ENCODE measurements around the gene LARP4B.

The LARP4B gene

GRCh38 chr10:807163-807957, 124.1 kb downstream of the LARP4B start:
- H3K4me1 ChIP-seq (ENCODE audit: control insufficient read depth, insufficient read depth, low read length): no peaks in the 10 kb centered on the region
- no peak overlapping the region for H3K4me3 ChIP-seq (ENCODE audit: low read length)
- H3K9me3 ChIP-seq (ENCODE audit: control insufficient read depth, low read length): no peaks in the 10 kb centered on the region
- H3K27me3 ChIP-seq (ENCODE audit: control insufficient read depth, insufficient read depth, low read length): no peaks in the 10 kb centered on the region
- H3K36me3 ChIP-seq (ENCODE audit: control insufficient read depth, insufficient read depth, low read length): no peaks in the 10 kb centered on the region
- H3K9ac ChIP-seq (ENCODE audit: low read length): no peak overlapping the region

GRCh38 chr10:806451-807162, 124.9 kb downstream of the LARP4B start:
- H3K4me1 ChIP-seq (ENCODE audit: control insufficient read depth, insufficient read depth, low read length): no peaks in the 10 kb centered on the region
- H3K9ac ChIP-seq (ENCODE audit: low read length): no peak overlapping the region
- H3K27me3 ChIP-seq (ENCODE audit: control insufficient read depth, insufficient read depth, low read length): no peaks in the 10 kb centered on the region
- no peaks in the 10 kb centered on the region for H3K9me3 ChIP-seq (ENCODE audit: control insufficient read depth, low read length)
- H3K36me3 ChIP-seq (ENCODE audit: control insufficient read depth, insufficient read depth, low read length): no peaks in the 10 kb centered on the region
- H3K4me3 ChIP-seq (ENCODE audit: low read length): no peak overlapping the region

- no peaks in the 10 kb centered on the region for H3K36me3 ChIP-seq (ENCODE audit: control insufficient read depth, insufficient read depth, low read length)
Observed at GRCh38 chr10:805620-806305, 125.7 kb downstream of the LARP4B start.

GRCh38 chr10:804787-805619, 126.5 kb downstream of the LARP4B start:
- H3K4me1 ChIP-seq (ENCODE audit: control insufficient read depth, insufficient read depth, low read length): no peaks in the 10 kb centered on the region
- H3K9me3 ChIP-seq (ENCODE audit: control insufficient read depth, low read length): no peaks in the 10 kb centered on the region
- no peak overlapping the region for H3K9ac ChIP-seq (ENCODE audit: low read length)
- H3K27me3 ChIP-seq (ENCODE audit: control insufficient read depth, insufficient read depth, low read length): no peaks in the 10 kb centered on the region
- H3K36me3 ChIP-seq (ENCODE audit: control insufficient read depth, insufficient read depth, low read length): no peaks in the 10 kb centered on the region
- no peak overlapping the region for H3K4me3 ChIP-seq (ENCODE audit: low read length)

More at GRCh38 chr10:805620-806305, 125.7 kb downstream of the LARP4B start:
- H3K4me3 ChIP-seq (ENCODE audit: low read length): no peak overlapping the region
- H3K4me1 ChIP-seq (ENCODE audit: control insufficient read depth, insufficient read depth, low read length): no peaks in the 10 kb centered on the region
- H3K9me3 ChIP-seq (ENCODE audit: control insufficient read depth, low read length): no peaks in the 10 kb centered on the region
- no peaks in the 10 kb centered on the region for H3K27me3 ChIP-seq (ENCODE audit: control insufficient read depth, insufficient read depth, low read length)
- H3K9ac ChIP-seq (ENCODE audit: low read length): no peak overlapping the region

GRCh38 chr10:804191-804781, 127.2 kb downstream of the LARP4B start:
- Histone ChIP-seq H3K27me3 (ENCODE audit: control insufficient read depth, insufficient read depth, low read length) (no peaks in the 10 kb centered on the region), H3K36me3 (ENCODE audit: control insufficient read depth, insufficient read depth, low read length) (no peaks in the 10 kb centered on the region), H3K9ac (ENCODE audit: low read length) (no peak overlapping the region), H3K9me3 (ENCODE audit: control insufficient read depth, low read length) (no peaks in the 10 kb centered on the region), H3K4me1 (ENCODE audit: control insufficient read depth, insufficient read depth, low read length) (no peaks in the 10 kb centered on the region), H3K4me3 (ENCODE audit: low read length) (no peak overlapping the region)

- H3K4me3 ChIP-seq (ENCODE audit: low read length): no peak overlapping the region
Observed at GRCh38 chr10:803041-803741, 128.3 kb downstream of the LARP4B start.

GRCh38 chr10:802506-802905, 129.0 kb downstream of the LARP4B start:
- Histone ChIP-seq H3K9ac (ENCODE audit: low read length) (no peak overlapping the region), H3K4me1 (ENCODE audit: control insufficient read depth, insufficient read depth, low read length) (no peaks in the 10 kb centered on the region), H3K9me3 (ENCODE audit: control insufficient read depth, low read length) (no peaks in the 10 kb centered on the region), H3K36me3 (ENCODE audit: control insufficient read depth, insufficient read depth, low read length) (no peaks in the 10 kb centered on the region), H3K4me3 (ENCODE audit: low read length) (no peak overlapping the region), H3K27me3 (ENCODE audit: control insufficient read depth, insufficient read depth, low read length) (no peaks in the 10 kb centered on the region)

More at GRCh38 chr10:803041-803741, 128.3 kb downstream of the LARP4B start:
- H3K9me3 ChIP-seq (ENCODE audit: control insufficient read depth, low read length): no peaks in the 10 kb centered on the region
- no peaks in the 10 kb centered on the region for H3K36me3 ChIP-seq (ENCODE audit: control insufficient read depth, insufficient read depth, low read length)
- no peaks in the 10 kb centered on the region for H3K4me1 ChIP-seq (ENCODE audit: control insufficient read depth, insufficient read depth, low read length)
- no peaks in the 10 kb centered on the region for H3K27me3 ChIP-seq (ENCODE audit: control insufficient read depth, insufficient read depth, low read length)
- H3K9ac ChIP-seq (ENCODE audit: low read length): no peak overlapping the region

GRCh38 chr10:797179-797578, 134.3 kb downstream of the LARP4B start:
- H3K9me3 ChIP-seq (ENCODE audit: control insufficient read depth, low read length): no peaks in the 10 kb centered on the region
- H3K4me1 ChIP-seq (ENCODE audit: control insufficient read depth, insufficient read depth, low read length): no peaks in the 10 kb centered on the region
- H3K27me3 ChIP-seq (ENCODE audit: control insufficient read depth, insufficient read depth, low read length): no peaks in the 10 kb centered on the region
- H3K36me3 ChIP-seq (ENCODE audit: control insufficient read depth, insufficient read depth, low read length): no peaks in the 10 kb centered on the region
- no peak overlapping the region for H3K4me3 ChIP-seq (ENCODE audit: low read length)
- no peak overlapping the region for H3K9ac ChIP-seq (ENCODE audit: low read length)

GRCh38 chr10:796233-796632, 135.3 kb downstream of the LARP4B start:
- no peak overlapping the region for H3K9ac ChIP-seq (ENCODE audit: low read length)
- no peaks in the 10 kb centered on the region for H3K27me3 ChIP-seq (ENCODE audit: control insufficient read depth, insufficient read depth, low read length)
- H3K9me3 ChIP-seq (ENCODE audit: control insufficient read depth, low read length): no peaks in the 10 kb centered on the region
- H3K36me3 ChIP-seq (ENCODE audit: control insufficient read depth, insufficient read depth, low read length): no peaks in the 10 kb centered on the region
- H3K4me3 ChIP-seq (ENCODE audit: low read length): no peak overlapping the region
- H3K4me1 ChIP-seq (ENCODE audit: control insufficient read depth, insufficient read depth, low read length): no peaks in the 10 kb centered on the region

GRCh38 chr10:794382-794956, 137.0 kb downstream of the LARP4B start:
- Histone ChIP-seq H3K9me3 (ENCODE audit: control insufficient read depth, low read length) (no peaks in the 10 kb centered on the region), H3K4me1 (ENCODE audit: control insufficient read depth, insufficient read depth, low read length) (peaks cover 10% of the 10 kb centered on the region), H3K9ac (ENCODE audit: low read length) (no peak overlapping the region), H3K27me3 (ENCODE audit: control insufficient read depth, insufficient read depth, low read length) (no peaks in the 10 kb centered on the region), H3K4me3 (ENCODE audit: low read length) (no peak overlapping the region), H3K36me3 (ENCODE audit: control insufficient read depth, insufficient read depth, low read length) (no peaks in the 10 kb centered on the region)

GRCh38 chr10:792792-793100, 138.8 kb downstream of the LARP4B start:
- peaks cover 11% of the 10 kb centered on the region for H3K4me1 ChIP-seq (ENCODE audit: control insufficient read depth, insufficient read depth, low read length)

More at GRCh38 chr10:792792-793100, 138.8 kb downstream of the LARP4B start:
- H3K4me3 ChIP-seq (ENCODE audit: low read length): no peak overlapping the region
- H3K27me3 ChIP-seq (ENCODE audit: control insufficient read depth, insufficient read depth, low read length): no peaks in the 10 kb centered on the region
- H3K9me3 ChIP-seq (ENCODE audit: control insufficient read depth, low read length): no peaks in the 10 kb centered on the region
- H3K9ac ChIP-seq (ENCODE audit: low read length): no peak overlapping the region
- H3K36me3 ChIP-seq (ENCODE audit: control insufficient read depth, insufficient read depth, low read length): no peaks in the 10 kb centered on the region

Measured in mucosa of stomach (tissue), 1 donor.